ENCODE measurements around the gene LIMS2.

Gene LIMS2

GRCh38 chr2:127608061-127609030, 67.0 kb downstream of the LIMS2 start (continued):
- TF ChIP-seq BCL6B (tag by site-specific recombination; IDR thresholded peaks at IDR 0.05) (no peak), ZNF664 (tag by site-specific recombination; IDR thresholded peaks at IDR 0.05) (no peak), ZNF645 (tag by site-specific recombination; IDR thresholded peaks at IDR 0.05) (no peak), ZNF394 (tag by site-specific recombination; IDR thresholded peaks at IDR 0.05; ENCODE audit: borderline replicate concordance) (no peak), ZNF629 (tag by site-specific recombination; IDR thresholded peaks at IDR 0.05) (no peak), ZNF23 (tag by site-specific recombination; IDR thresholded peaks at IDR 0.05; ENCODE audit: borderline replicate concordance) (no peak), ZNF596 (tag by site-specific recombination; IDR thresholded peaks at IDR 0.05) (no peak), ZNF747 (tag by site-specific recombination; IDR thresholded peaks at IDR 0.05) (no peak), KLF8 (tag by site-specific recombination; IDR thresholded peaks at IDR 0.05) (no peak)

GRCh38 chr2:127607399-127607908, 67.9 kb downstream of the LIMS2 start:
- CTCF ChIA-PET = interaction anchor here (0.6 to 1.3 kb wide), 2 partner anchors 16 to 29 kb away, joined by 3 to 7 read pairs; no protein-coding TSS in a partner anchor
- POLR2A ChIA-PET = no interaction called here
- no peak overlapping the region for H3K4me3 ChIP-seq (ENCODE audit: low read depth, low read length)
- TF ChIP-seq ZNF16 (tag by site-specific recombination; IDR thresholded peaks at IDR 0.05; ENCODE audit: low read depth) (no peak), ZNF626 (tag by site-specific recombination; IDR thresholded peaks at IDR 0.05) (no peak), ZNF629 (tag by site-specific recombination; IDR thresholded peaks at IDR 0.05) (no peak), ZNF26 (tag by site-specific recombination; IDR thresholded peaks at IDR 0.05) (no peak), ZBTB11 (tag by site-specific recombination; conservative IDR thresholded peaks at IDR 0.05; ENCODE audit: low read depth) (no peak), ZNF501 (tag by site-specific recombination; IDR thresholded peaks at IDR 0.05) (no peak), ZNF354C (tag by site-specific recombination; IDR thresholded peaks at IDR 0.05; ENCODE audit: borderline replicate concordance, low read depth) (no peak), ZNF433 (tag by site-specific recombination; IDR thresholded peaks at IDR 0.05; ENCODE audit: low read depth) (no peak), ZNF670 (tag by site-specific recombination; IDR thresholded peaks at IDR 0.05; ENCODE audit: low read depth) (no peak), ZNF518A (tag by site-specific recombination; conservative IDR thresholded peaks at IDR 0.05; ENCODE audit: low read depth) (no peak)

More at GRCh38 chr2:127607399-127607908, 67.9 kb downstream of the LIMS2 start:
- Histone ChIP-seq H3K27ac (ENCODE audit: extremely low read depth, low read depth, low read length) (no peak overlapping the region), H3K4me1 (ENCODE audit: control insufficient read depth, insufficient read depth, low read length) (no peaks in the 10 kb centered on the region), H3K36me3 (ENCODE audit: control insufficient read depth in 2 of 2, insufficient read depth in 1 of 2, low read length in 2 of 2) (no peaks in the 10 kb centered on the region), H3K9me3 (ENCODE audit: control insufficient read depth, insufficient read depth, low read depth, low read length) (no peaks in the 10 kb centered on the region)

Measured in HEK293 (cell line).